H9 (cell line): ENCODE measurements around the gene CRELD2. TPM values are rescaled to one million over a fixed set of nuclear protein-coding genes. Genes with fewer than 3 reads are reported as not detected.
A peak's percentile ranks its signal among the peaks of the same experiment; 100 is the strongest.

Source experiments
- DNase-seq: peaks from one replicate; pipeline ENCODE4 v3.0.0-alpha.2; 2017
- H2AFZ ChIP-seq: one replicate; pipeline ENCODE4 v1.6.1; 2013; ENCODE audit warnings: mild to moderate bottlenecking, low read length, control low read depth, moderate library complexity
- H2AK5ac ChIP-seq: 2 replicates; pipeline ENCODE4 v1.6.1; 2013; ENCODE audit warnings: low read length, control low read depth, mixed read lengths; ENCODE audit not compliant: insufficient read length
- H2BK120ac ChIP-seq: one replicate; pipeline ENCODE4 v1.6.1; 2013; ENCODE audit warnings: low read depth, mild to moderate bottlenecking, low read length, control low read depth, inconsistent platforms; ENCODE audit not compliant: poor library complexity, severe bottlenecking
- H2BK12ac ChIP-seq: 2 replicates; pipeline ENCODE4 v1.6.1; 2013; ENCODE audit warnings: low read length, control low read depth, mixed read lengths, low read depth; ENCODE audit not compliant: insufficient read length
- H2BK15ac ChIP-seq: 2 replicates; pipeline ENCODE4 v1.6.1; 2013; ENCODE audit warnings: low read depth, low read length, control low read depth
- H2BK20ac ChIP-seq: one replicate; pipeline ENCODE4 v1.6.1; 2013; ENCODE audit warnings: low read depth, mild to moderate bottlenecking, low read length, control low read depth, inconsistent platforms; ENCODE audit not compliant: poor library complexity, severe bottlenecking
- H2BK5ac ChIP-seq: 2 replicates; pipeline ENCODE4 v1.6.1; 2013; ENCODE audit warnings: low read length, control low read depth, mixed read lengths; ENCODE audit not compliant: insufficient read length
- H3K14ac ChIP-seq: 2 replicates; pipeline ENCODE4 v1.6.1; 2013; ENCODE audit warnings: low read length, control low read depth; ENCODE audit not compliant: insufficient read depth
- H3K18ac ChIP-seq: 2 replicates; pipeline ENCODE4 v1.6.1; 2013; ENCODE audit warnings: low read depth, mild to moderate bottlenecking, mixed read lengths, low read length, control low read depth; ENCODE audit not compliant: insufficient read length
- H3K23ac ChIP-seq: 2 replicates; pipeline ENCODE4 v1.6.1; 2013; ENCODE audit warnings: low read length, control low read depth, mixed read lengths, low read depth; ENCODE audit not compliant: insufficient read length
- H3K23me2 ChIP-seq: 2 replicates; pipeline ENCODE4 v1.6.1; 2013; ENCODE audit warnings: low read depth, mild to moderate bottlenecking, mixed read lengths, low read length, control low read depth; ENCODE audit not compliant: insufficient read length, poor library complexity, severe bottlenecking
- H3K27ac ChIP-seq: 2 replicates; pipeline ENCODE4 v1.5.1; 2013; ENCODE audit warnings: low read length, control low read depth, mixed read lengths, low read depth; ENCODE audit not compliant: insufficient read length
- H3K27me3 ChIP-seq: 2 replicates; pipeline ENCODE4 v1.6.1; 2013; ENCODE audit warnings: low read length, control low read depth, inconsistent platforms; ENCODE audit not compliant: insufficient read depth
- H3K4ac ChIP-seq: 2 replicates; pipeline ENCODE4 v1.6.1; 2013; ENCODE audit warnings: low read depth, mild to moderate bottlenecking, control low read depth, inconsistent platforms, low read length, moderate library complexity
- H3K4me1 ChIP-seq: 2 replicates; pipeline ENCODE4 v1.6.1; 2013; ENCODE audit warnings: low read length, control low read depth, inconsistent platforms; ENCODE audit not compliant: insufficient read depth
- H3K4me2 ChIP-seq: 2 replicates; pipeline ENCODE4 v1.6.1; 2013; ENCODE audit warnings: low read length, control low read depth, mixed read lengths; ENCODE audit not compliant: insufficient read length, insufficient read depth
- H3K56ac ChIP-seq: 2 replicates; pipeline ENCODE4 v1.6.1; 2013; ENCODE audit warnings: low read depth, mild to moderate bottlenecking, mixed read lengths, low read length, control low read depth; ENCODE audit not compliant: insufficient read length
- H3K79me1 ChIP-seq: 2 replicates; pipeline ENCODE4 v1.6.1; 2013; ENCODE audit warnings: low read depth, mild to moderate bottlenecking, moderate library complexity, low read length, control low read depth, inconsistent platforms; ENCODE audit not compliant: insufficient read depth, poor library complexity, severe bottlenecking
- H3K79me2 ChIP-seq: 2 replicates; pipeline ENCODE4 v1.6.1; 2013; ENCODE audit warnings: low read length, control low read depth, inconsistent platforms; ENCODE audit not compliant: insufficient read depth
- H3K9ac ChIP-seq: 2 replicates; pipeline ENCODE4 v1.6.1; 2013; ENCODE audit warnings: low read length, control low read depth, mixed read lengths; ENCODE audit not compliant: insufficient read length; ENCODE audit errors: extremely low read depth
- H3K9me3 ChIP-seq: one replicate; pipeline ENCODE4 v1.6.1; 2013; ENCODE audit warnings: low read depth, low read length, inconsistent platforms; ENCODE audit not compliant: control insufficient read depth
- H3T11ph ChIP-seq: one replicate; pipeline ENCODE4 v1.6.1; 2013; ENCODE audit warnings: mild to moderate bottlenecking, low read length, control low read depth, inconsistent platforms
- H4K20me1 ChIP-seq: one replicate; pipeline ENCODE4 v1.6.1; 2013; ENCODE audit not compliant: control insufficient read depth, insufficient read length, insufficient read depth
- H4K5ac ChIP-seq: 2 replicates; pipeline ENCODE4 v1.6.1; 2013; ENCODE audit warnings: low read depth, mild to moderate bottlenecking, mixed read lengths, low read length, control low read depth; ENCODE audit not compliant: insufficient read length
- H4K8ac ChIP-seq: replicated peaks from 2 replicates; pipeline ENCODE4 v1.6.1; 2013; ENCODE audit warnings: low read length, control low read depth, mixed read lengths, low read depth; ENCODE audit not compliant: insufficient read length
- H4K91ac ChIP-seq: 2 replicates; pipeline ENCODE4 v1.6.1; 2013; ENCODE audit warnings: low read depth, mild to moderate bottlenecking, moderate library complexity, mixed read lengths, low read length, control low read depth; ENCODE audit not compliant: insufficient read length
- H3K27ac Mint-ChIP-seq, 3 experiments: 2 replicates in 2 of 3; 3 replicates in 1 of 3; pipeline ENCODE4 v1.8.0; 2020 to 2021; ENCODE audit warnings: mixed read lengths in 3 of 3, mild to moderate bottlenecking in 1 of 3, moderate library complexity in 1 of 3
- H3K27me3 Mint-ChIP-seq: 2 replicates; pipeline ENCODE4 v1.8.0; 2021; ENCODE audit warnings: low read depth, mild to moderate bottlenecking, moderate library complexity, mixed read lengths
- H3K36me3 Mint-ChIP-seq, 3 experiments: 2 replicates in 2 of 3; 3 replicates in 1 of 3; pipeline ENCODE4 v1.8.0; 2020 to 2021; ENCODE audit warnings: low read depth in 3 of 3, mixed read lengths in 3 of 3; ENCODE audit not compliant: insufficient read depth in 1 of 3
- H3K4me1 Mint-ChIP-seq, 2 experiments: 2 replicates each; pipeline ENCODE4 v1.8.0; 2020; ENCODE audit warnings: mixed read lengths in 2 of 2
- H3K4me3 Mint-ChIP-seq, 2 experiments: 2 replicates in 1 of 2; 3 replicates in 1 of 2; pipeline ENCODE4 v1.8.0; 2020 to 2021; ENCODE audit warnings: mild to moderate bottlenecking in 2 of 2, mixed read lengths in 2 of 2, moderate library complexity in 1 of 2
- H3K9me3 Mint-ChIP-seq, 2 experiments: 2 replicates in 1 of 2; 3 replicates in 1 of 2; pipeline ENCODE4 v1.8.0; 2020; ENCODE audit warnings: mild to moderate bottlenecking in 2 of 2, mixed read lengths in 2 of 2, moderate library complexity in 1 of 2
- CTCF ChIP-seq: fragments of 200-600 bp; sonication (generic); conservative IDR thresholded peaks from 3 replicates; pipeline ENCODE4 v1.8.0; 2021; ENCODE audit warnings: antibody characterized with exemption, mild to moderate bottlenecking
- WGBS: extraction: QIAGEN DNeasy Blood & Tissue Kit; methylation state at CpG from one replicate; pipeline ENCODE4 v1.1.7; 2013; ENCODE audit warnings: missing lambda C conversion rate, low lambda C conversion rate, mixed read lengths; ENCODE audit not compliant: insufficient read length; ENCODE audit errors: extremely low coverage; 5-methylcytosine and 5-hydroxymethylcytosine counted together
- total RNA-seq: library from RNA; stranded (reverse); gene quantifications from 2 replicates; pipeline ENCODE4 v1.2.1, GENCODE V29; 2021

The CRELD2 gene
- total RNA-seq, 1 experiment from 2014 or later: 34.7 TPM

- Histone ChIP-seq H3K14ac (peak within 1 kb of the TSS; percentile 74), H4K91ac (no peak within 1 kb of the TSS), H2BK120ac (no peak within 1 kb of the TSS), H3K9me3 (no peaks in the 10 kb centered on the region), H4K5ac (no peak within 1 kb of the TSS), H2BK12ac (no peak within 1 kb of the TSS), H2AFZ (no peak within 1 kb of the TSS), H3K27ac (no peak within 1 kb of the TSS), H4K20me1 (no peaks in the 10 kb centered on the region), H3K4ac (no peak within 1 kb of the TSS), H2BK20ac (no peak within 1 kb of the TSS), H3K23ac (no peak within 1 kb of the TSS), H3K79me2 (peaks cover 3% of the 10 kb centered on the region; the same call in 1 of the 2 replicates), H3K27me3 (no peaks in the 10 kb centered on the region), H3K79me1 (peaks cover 6% of the 10 kb centered on the region), H3K9ac (peak within 1 kb of the TSS; percentile 77), H3K18ac (peak within 1 kb of the TSS; percentile 37), H4K8ac (no peak within 1 kb of the TSS), H3T11ph (no peak within 1 kb of the TSS), H3K56ac (no peak within 1 kb of the TSS), H2BK5ac (no peak within 1 kb of the TSS), H3K4me2 (peak within 1 kb of the TSS; percentile 54), H3K23me2 (no peaks in the 10 kb centered on the region), H3K4me1 (no peaks in the 10 kb centered on the region), H2BK15ac (no peak within 1 kb of the TSS), H2AK5ac (no peak within 1 kb of the TSS)
- no CpG with 5 or more reads among the region's 137 CpGs for WGBS
- Mint-ChIP-seq H3K4me1 (peaks cover 2 to 10% of the 10 kb centered on the region in 2 experiments; a peak in 2 of 4 replicates), H3K27me3 (peaks cover 4% of the 10 kb centered on the region), H3K4me3 (peak within 1 kb of the TSS; percentile 84 to 88), H3K27ac (no peak within 1 kb of the TSS), H3K9me3 (no peaks in the 10 kb centered on the region), H3K36me3 (peaks cover 8 to 17% (median 14%) of the 10 kb centered on the region in 3 experiments; a peak in 6 of 7 replicates)
- TF ChIP-seq CTCF: no peak
- DNase-seq: peak; percentile 94
Observed at GRCh38 chr22:49960159-49961004, 41.9 kb downstream of the CRELD2 start, which contains the start of gene PIM3. TSS of gene PIM3 (plus strand) at chr22:49960772. CDS start at chr22:49960948, 176 bp downstream.
